KMS-11 (cell line): Measurements from ENCODE around the gene TMEM200C.

Experiments
- H2AFZ ChIP-seq: fragments of 200-600 bp; sonication (generic); 2 replicates; pipeline ENCODE4 v1.6.1; 2016; ENCODE audit warnings: antibody characterized with exemption, mixed run types, low read depth
- H3K27ac ChIP-seq: fragments of 200-600 bp; sonication (generic); 2 replicates; pipeline ENCODE4 v1.6.1; 2016; ENCODE audit warnings: mild to moderate bottlenecking, mixed run types
- H3K27me3 ChIP-seq: fragments of 200-600 bp; sonication (generic); 2 replicates; pipeline ENCODE4 v1.6.1; 2017; ENCODE audit warnings: mild to moderate bottlenecking, low read depth, mixed run types, moderate library complexity; ENCODE audit not compliant: insufficient read depth
- H3K36me3 ChIP-seq: fragments of 200-600 bp; sonication (generic); 2 replicates; pipeline ENCODE4 v1.6.1; 2017; ENCODE audit warnings: mild to moderate bottlenecking, mixed run types; ENCODE audit not compliant: insufficient read depth
- H3K4me1 ChIP-seq: fragments of 200-600 bp; sonication (generic); 2 replicates; pipeline ENCODE4 v1.6.1; 2016; ENCODE audit warnings: mild to moderate bottlenecking, low read depth, mixed run types; ENCODE audit not compliant: poor library complexity, severe bottlenecking
- H3K4me2 ChIP-seq: fragments of 200-600 bp; sonication (generic); 2 replicates; pipeline ENCODE4 v1.7.0; 2016; ENCODE audit warnings: mild to moderate bottlenecking, mixed run types
- H3K4me3 ChIP-seq: fragments of 200-600 bp; sonication (generic); IDR thresholded peaks from 2 replicates; pipeline ENCODE4 v1.6.1; 2017; ENCODE audit warnings: low read depth, low read length, mixed read lengths; ENCODE audit not compliant: insufficient read depth
- H3K79me2 ChIP-seq: fragments of 200-600 bp; sonication (generic); 2 replicates; pipeline ENCODE4 v1.6.1; 2016; ENCODE audit warnings: low read depth, mixed run types; ENCODE audit not compliant: insufficient read depth
- H3K9ac ChIP-seq: fragments of 200-600 bp; sonication (generic); 2 replicates; pipeline ENCODE4 v1.6.1; 2016; ENCODE audit warnings: mild to moderate bottlenecking, mixed run types
- H4K20me1 ChIP-seq: fragments of 200-600 bp; sonication (generic); 2 replicates; pipeline ENCODE4 v1.6.1; 2016; ENCODE audit warnings: mild to moderate bottlenecking, mixed run types; ENCODE audit not compliant: insufficient read depth
- CTCF ChIP-seq: fragments of 200-600 bp; sonication (generic); conservative IDR thresholded peaks from 2 replicates; pipeline ENCODE4 v1.6.1; 2017; ENCODE audit warnings: low read depth, mild to moderate bottlenecking, antibody characterized with exemption, low read length, moderate library complexity, mixed read lengths

Gene TMEM200C

GRCh38 chr18:5941890-5942289 lies 46.6 kb upstream of the TMEM200C start:
- H3K4me2 ChIP-seq = no peak overlapping the region
- no peak overlapping the region for H2AFZ ChIP-seq

GRCh38 chr18:5939801-5940667 lies 44.7 kb upstream of the TMEM200C start:
- H3K27ac ChIP-seq = no peak overlapping the region
- H3K27me3 ChIP-seq = no peaks in the 10 kb centered on the region
- H3K9ac ChIP-seq = no peak overlapping the region
- no peak overlapping the region for H3K4me3 ChIP-seq
- no peaks in the 10 kb centered on the region for H3K79me2 ChIP-seq
- TF ChIP-seq CTCF = no peak
- no peaks in the 10 kb centered on the region for H3K4me1 ChIP-seq
- no peaks in the 10 kb centered on the region for H4K20me1 ChIP-seq
- no peak overlapping the region for H2AFZ ChIP-seq
- H3K4me2 ChIP-seq = no peak overlapping the region
- no peaks in the 10 kb centered on the region for H3K36me3 ChIP-seq

More at GRCh38 chr18:5941890-5942289, 46.6 kb upstream of the TMEM200C start:
- TF ChIP-seq CTCF = no peak
- H3K79me2 ChIP-seq = no peaks in the 10 kb centered on the region
- H3K36me3 ChIP-seq = no peaks in the 10 kb centered on the region
- H3K27me3 ChIP-seq = no peaks in the 10 kb centered on the region
- H3K4me1 ChIP-seq = no peaks in the 10 kb centered on the region
- H3K27ac ChIP-seq = no peak overlapping the region
- no peak overlapping the region for H3K9ac ChIP-seq
- no peaks in the 10 kb centered on the region for H4K20me1 ChIP-seq
- no peak overlapping the region for H3K4me3 ChIP-seq

- Histone ChIP-seq H3K27ac (no peak overlapping the region), H3K4me1 (no peaks in the 10 kb centered on the region), H3K27me3 (no peaks in the 10 kb centered on the region), H3K79me2 (no peaks in the 10 kb centered on the region), H3K4me2 (no peak overlapping the region), H4K20me1 (no peaks in the 10 kb centered on the region), H3K9ac (no peak overlapping the region), H3K4me3 (no peak overlapping the region), H3K36me3 (no peaks in the 10 kb centered on the region), H2AFZ (no peak overlapping the region)
- TF ChIP-seq CTCF = no peak
Observed at GRCh38 chr18:5937795-5938194, 42.5 kb upstream of the TMEM200C start.

GRCh38 chr18:5937121-5937520 lies 41.8 kb upstream of the TMEM200C start:
- Histone ChIP-seq H3K79me2 (no peaks in the 10 kb centered on the region), H3K36me3 (no peaks in the 10 kb centered on the region), H2AFZ (no peak overlapping the region), H3K27me3 (no peaks in the 10 kb centered on the region), H3K4me3 (no peak overlapping the region), H3K27ac (no peak overlapping the region), H4K20me1 (no peaks in the 10 kb centered on the region), H3K4me1 (no peaks in the 10 kb centered on the region), H3K9ac (no peak overlapping the region), H3K4me2 (no peak overlapping the region)
- no peak for TF ChIP-seq CTCF
